Activated CD4-positive, alpha-beta T cell treated with anti-CD3 and anti-CD28 coated beads, Interleukin-2, amount 50 U/mL, for 1 hour (primary cell): Measurements from ENCODE around the gene DNAH11.

Source experiments
- DNase-seq: peaks from one replicate; pipeline ENCODE4 v3.0.0-alpha.2; 2020

The DNAH11 gene

GRCh38 chr7:21943436-21943835, 400.6 kb downstream of the DNAH11 start:
- DNase-seq: no peak

- DNase-seq: peak; percentile 28
Observed at GRCh38 chr7:21944616-21945453, 402.0 kb downstream of the DNAH11 start.

GRCh38 chr7:21945454-21946221, 402.8 kb downstream of the DNAH11 start, which contains the start of gene CDCA7L:
Gene CDCA7L (minus strand): TSS chr7:21945899. CDS start chr7:21945804, 95 bp downstream.
- DNase-seq: peak; percentile 37

GRCh38 chr7:21946222-21946709, 403.4 kb downstream of the DNAH11 start:
- DNase-seq: no peak

GRCh38 chr7:21947056-21947455, 404.2 kb downstream of the DNAH11 start:
- no peak for DNase-seq

GRCh38 chr7:21947946-21948345, 405.1 kb downstream of the DNAH11 start:
- no peak for DNase-seq

GRCh38 chr7:21948364-21948763, 405.5 kb downstream of the DNAH11 start:
- DNase-seq: no peak

- no peak for DNase-seq
Observed at GRCh38 chr7:21948887-21949540, 406.2 kb downstream of the DNAH11 start.
